ENCODE measurements around the gene PROSER2. TPM values are rescaled to one million over a fixed set of nuclear protein-coding genes. Genes with fewer than 3 reads are reported as not detected.

The PROSER2 gene
- total and polyA plus RNA-seq, 9 of the 15 experiments (the other 6 are each of a cell fraction or from before 2014, with no cell fraction given), result 0.62 to 14.8 (median 2.9) TPM

GRCh38 chr10:11894381-11895107 lies 71.4 kb downstream of the PROSER2 start (continued):
- TF ChIP-seq ZBTB49 (CRISPR knock-in tag; IDR thresholded peaks at IDR 0.05; ENCODE audit: borderline replicate concordance) (no peak), PHB (CRISPR knock-in tag; IDR thresholded peaks at IDR 0.05) (no peak), MYC (IDR thresholded peaks at IDR 0.05; ENCODE audit: low read depth, low read length) (peak; percentile 92), MYC (CRISPR knock-in tag; IDR thresholded peaks at IDR 0.05; ENCODE audit: borderline replicate concordance, low read depth) (peak; percentile 50; the same call in 1 of the 2 replicates), HCFC1 (IDR thresholded peaks at IDR 0.05; ENCODE audit: low read depth, low read length) (peak; percentile 38), ZBTB34 (CRISPR knock-in tag; IDR thresholded peaks at IDR 0.05) (no peak), ZNF740 (CRISPR knock-in tag; IDR thresholded peaks at IDR 0.05) (peak; percentile 97), ZNF740 (tag; IDR thresholded peaks at IDR 0.05) (peak in 1 of 2 experiments; percentile 87; a peak in 2 of 4 replicates), EP400 (IDR thresholded peaks at IDR 0.05) (peak; percentile 90), SMAD1 (IDR thresholded peaks at IDR 0.05; ENCODE audit: low read depth, low read length, partially characterized antibody) (peak; percentile 87), RCOR1 (IDR thresholded peaks at IDR 0.05; ENCODE audit: borderline replicate concordance in 1 of 2, low read depth in 2 of 2, low read length in 2 of 2) (0 out of 4 replicates have a peak, but pooled peaks of 1 of the 2 experiments have one; percentile 42), VEZF1 (CRISPR knock-in tag; IDR thresholded peaks at IDR 0.05) (peak; percentile 99), TEAD2 (tag; IDR thresholded peaks at IDR 0.05) (no peak), NEUROD1 (IDR thresholded peaks at IDR 0.05; ENCODE audit: borderline replicate concordance, low read depth, low read length, partially characterized antibody) (peak; percentile 82), CAMTA2 (CRISPR knock-in tag; conservative IDR thresholded peaks at IDR 0.05) (no peak), ATF2 (CRISPR knock-in tag; IDR thresholded peaks at IDR 0.05) (no peak), FOXK2 (conservative IDR thresholded peaks at IDR 0.05 in 1 of 2, IDR thresholded peaks at IDR 0.05 in 1 of 2; ENCODE audit: low read depth in 2 of 2) (peak in 1 of 2 experiments; percentile 31; a peak in 1 of 4 replicates), MCM5 (IDR thresholded peaks at IDR 0.05; ENCODE audit: low read depth) (no peak), POLR2B (IDR thresholded peaks at IDR 0.05; ENCODE audit: low read depth, partially characterized antibody) (peak; percentile 70), MBD2 (IDR thresholded peaks at IDR 0.05; ENCODE audit: borderline replicate concordance, low read depth) (no peak; the same call in 1 of the 2 replicates)
